ENCODE data around the gene SLC25A13. TPM values are rescaled to one million over a fixed set of nuclear protein-coding genes. Genes with fewer than 3 reads are reported as not detected.
A peak's percentile ranks its signal among the peaks of the same experiment; 100 is the strongest.

Gene SLC25A13
- total RNA-seq, 1 experiment from 2014 or later: 71.7 TPM

- H2AK5ac ChIP-seq (ENCODE audit: insufficient read length, low read length): no peak overlapping the region
- no peaks in the 10 kb centered on the region; the same call in none of the 2 replicates for H3K27me3 Mint-ChIP-seq (ENCODE audit: low read depth)
- H2BK12ac ChIP-seq (ENCODE audit: insufficient read length, low read depth, low read length): no peak overlapping the region
- H3K27ac Mint-ChIP-seq: peak overlapping the region in 2 of 3 experiments; percentile 74 to 80; a peak in 1 of 7 replicates
- no peak overlapping the region for H4K8ac ChIP-seq (replicated peaks; ENCODE audit: insufficient read length, low read depth, low read length)
- H2BK20ac ChIP-seq (ENCODE audit: low read depth, low read length, poor library complexity, severe bottlenecking): no peak overlapping the region
- H4K5ac ChIP-seq (ENCODE audit: insufficient read length, low read depth, low read length): no peak overlapping the region
- no peak overlapping the region for H2BK120ac ChIP-seq (ENCODE audit: low read depth, low read length, poor library complexity, severe bottlenecking)
- no peak for DNase-seq
- no peak overlapping the region for H3K18ac ChIP-seq (ENCODE audit: insufficient read length, low read depth, low read length)
- no peak overlapping the region for H3K4me3 Mint-ChIP-seq
- H3K27me3 ChIP-seq (ENCODE audit: insufficient read depth, low read length): no peaks in the 10 kb centered on the region
- no peaks in the 10 kb centered on the region for H4K20me1 ChIP-seq (ENCODE audit: control insufficient read depth, insufficient read depth, insufficient read length)
- H3K4me1 ChIP-seq (ENCODE audit: insufficient read depth, low read length): no peaks in the 10 kb centered on the region
- peaks cover 0 to 4% of the 10 kb centered on the region in 2 experiments; a peak in 3 of 4 replicates for H3K4me1 Mint-ChIP-seq
- H4K91ac ChIP-seq (ENCODE audit: insufficient read length, low read depth, low read length): no peak overlapping the region
- H2BK15ac ChIP-seq (ENCODE audit: low read depth, low read length): no peak overlapping the region
- H3K9me3 ChIP-seq (ENCODE audit: control insufficient read depth, low read depth, low read length): no peaks in the 10 kb centered on the region
- no peak for TF ChIP-seq CTCF (conservative IDR thresholded peaks at IDR 0.05)
- no peaks in the 10 kb centered on the region for H3K23me2 ChIP-seq (ENCODE audit: insufficient read length, low read depth, low read length, poor library complexity, severe bottlenecking)
- no peak overlapping the region; the same call in 1 of the 2 replicates for H3K14ac ChIP-seq (ENCODE audit: insufficient read depth, low read length)
- no peak overlapping the region for H3K4ac ChIP-seq (ENCODE audit: low read depth, low read length)
- H3T11ph ChIP-seq (ENCODE audit: low read length): no peak overlapping the region
- no peak overlapping the region for H3K4me2 ChIP-seq (ENCODE audit: insufficient read depth, insufficient read length, low read length)
- no peaks in the 10 kb centered on the region for H3K79me2 ChIP-seq (ENCODE audit: insufficient read depth, low read length)
- peaks cover 0 to 5% of the 10 kb centered on the region in 2 experiments; a peak in 2 of 5 replicates for H3K9me3 Mint-ChIP-seq
- H3K56ac ChIP-seq (ENCODE audit: insufficient read length, low read depth, low read length): no peak overlapping the region
- H3K27ac ChIP-seq (ENCODE audit: insufficient read length, low read depth, low read length): no peak overlapping the region
- WGBS (ENCODE audit: extremely low coverage, insufficient read length, low lambda C conversion rate): no CpG with 5 or more reads among the region's 7 CpGs
- H2AFZ ChIP-seq (ENCODE audit: low read length): peak overlapping the region; percentile 48
- H3K79me1 ChIP-seq (ENCODE audit: insufficient read depth, low read depth, low read length, poor library complexity, severe bottlenecking): no peaks in the 10 kb centered on the region
- H3K36me3 Mint-ChIP-seq (ENCODE audit: insufficient read depth in 1 of 3, low read depth in 3 of 3): no peaks in the 10 kb centered on the region
- no peak overlapping the region for H3K23ac ChIP-seq (ENCODE audit: insufficient read length, low read depth, low read length)
- H3K9ac ChIP-seq (ENCODE audit: extremely low read depth, insufficient read length, low read length): no peak overlapping the region
- no peak overlapping the region for H2BK5ac ChIP-seq (ENCODE audit: insufficient read length, low read length)
Measured at GRCh38 chr7:96361116-96361857, 39.4 kb upstream of the SLC25A13 start.

Measured in H9 (cell line).